GM12875 (cell line): ENCODE results near the gene UGT1A1.

Experiments
- H3K4me3 ChIP-seq: one replicate; pipeline ENCODE4 v1.5.1; 2011; ENCODE audit warnings: low read depth, low read length, control low read depth
- CTCF ChIP-seq: IDR thresholded peaks from 2 replicates; pipeline ENCODE4 v1.5.1; 2011; ENCODE audit warnings: low read depth, mild to moderate bottlenecking, control low read depth, inconsistent platforms, low read length, moderate library complexity, borderline replicate concordance; ENCODE audit not compliant: insufficient read depth

UGT1A1 gene

GRCh38 chr2:233822101-233822771 is 62.2 kb downstream of the UGT1A1 start:
- no peak for TF ChIP-seq CTCF

More at GRCh38 chr2:233822101-233822771, 62.2 kb downstream of the UGT1A1 start:
- no peak overlapping the region for H3K4me3 ChIP-seq
